H7 (cell line): Measurements from ENCODE around the gene SAMD4A. TPM values are rescaled to one million over a fixed set of nuclear protein-coding genes. Genes with fewer than 3 reads are reported as not detected.
A peak's percentile ranks its signal among the peaks of the same experiment; 100 is the strongest.

Source experiments
- DNase-seq: peaks from one replicate; pipeline ENCODE4 v3.0.0; 2012
- H3K27me3 ChIP-seq: 2 replicates; pipeline ENCODE4 v1.6.0; 2011; ENCODE audit warnings: mild to moderate bottlenecking, low read length; ENCODE audit not compliant: control insufficient read depth, insufficient read depth
- H3K36me3 ChIP-seq: replicated peaks from 2 replicates; pipeline ENCODE4 v1.5.1; 2011; ENCODE audit warnings: low read length; ENCODE audit not compliant: control insufficient read depth, insufficient read depth
- H3K4me3 ChIP-seq: 2 replicates; pipeline ENCODE4 v1.5.1; 2011; ENCODE audit warnings: low read depth, mild to moderate bottlenecking, control low read depth, low read length, moderate library complexity; ENCODE audit not compliant: insufficient read depth
- total RNA-seq: library from RNA; depleted of rRNA; stranded (reverse); fragments of >200 nt; shearing (Covaris generic); gene quantifications from 2 replicates; pipeline ENCODE4 v1.2.3, GENCODE V29; 2014; rRNA removed

The SAMD4A gene, protein sequence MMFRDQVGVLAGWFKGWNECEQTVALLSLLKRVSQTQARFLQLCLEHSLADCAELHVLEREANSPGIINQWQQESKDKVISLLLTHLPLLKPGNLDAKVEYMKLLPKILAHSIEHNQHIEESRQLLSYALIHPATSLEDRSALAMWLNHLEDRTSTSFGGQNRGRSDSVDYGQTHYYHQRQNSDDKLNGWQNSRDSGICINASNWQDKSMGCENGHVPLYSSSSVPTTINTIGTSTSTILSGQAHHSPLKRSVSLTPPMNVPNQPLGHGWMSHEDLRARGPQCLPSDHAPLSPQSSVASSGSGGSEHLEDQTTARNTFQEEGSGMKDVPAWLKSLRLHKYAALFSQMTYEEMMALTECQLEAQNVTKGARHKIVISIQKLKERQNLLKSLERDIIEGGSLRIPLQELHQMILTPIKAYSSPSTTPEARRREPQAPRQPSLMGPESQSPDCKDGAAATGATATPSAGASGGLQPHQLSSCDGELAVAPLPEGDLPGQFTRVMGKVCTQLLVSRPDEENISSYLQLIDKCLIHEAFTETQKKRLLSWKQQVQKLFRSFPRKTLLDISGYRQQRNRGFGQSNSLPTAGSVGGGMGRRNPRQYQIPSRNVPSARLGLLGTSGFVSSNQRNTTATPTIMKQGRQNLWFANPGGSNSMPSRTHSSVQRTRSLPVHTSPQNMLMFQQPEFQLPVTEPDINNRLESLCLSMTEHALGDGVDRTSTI
- total RNA-seq = 7.6 and 8.5 TPM in 2 replicates

DNA sequence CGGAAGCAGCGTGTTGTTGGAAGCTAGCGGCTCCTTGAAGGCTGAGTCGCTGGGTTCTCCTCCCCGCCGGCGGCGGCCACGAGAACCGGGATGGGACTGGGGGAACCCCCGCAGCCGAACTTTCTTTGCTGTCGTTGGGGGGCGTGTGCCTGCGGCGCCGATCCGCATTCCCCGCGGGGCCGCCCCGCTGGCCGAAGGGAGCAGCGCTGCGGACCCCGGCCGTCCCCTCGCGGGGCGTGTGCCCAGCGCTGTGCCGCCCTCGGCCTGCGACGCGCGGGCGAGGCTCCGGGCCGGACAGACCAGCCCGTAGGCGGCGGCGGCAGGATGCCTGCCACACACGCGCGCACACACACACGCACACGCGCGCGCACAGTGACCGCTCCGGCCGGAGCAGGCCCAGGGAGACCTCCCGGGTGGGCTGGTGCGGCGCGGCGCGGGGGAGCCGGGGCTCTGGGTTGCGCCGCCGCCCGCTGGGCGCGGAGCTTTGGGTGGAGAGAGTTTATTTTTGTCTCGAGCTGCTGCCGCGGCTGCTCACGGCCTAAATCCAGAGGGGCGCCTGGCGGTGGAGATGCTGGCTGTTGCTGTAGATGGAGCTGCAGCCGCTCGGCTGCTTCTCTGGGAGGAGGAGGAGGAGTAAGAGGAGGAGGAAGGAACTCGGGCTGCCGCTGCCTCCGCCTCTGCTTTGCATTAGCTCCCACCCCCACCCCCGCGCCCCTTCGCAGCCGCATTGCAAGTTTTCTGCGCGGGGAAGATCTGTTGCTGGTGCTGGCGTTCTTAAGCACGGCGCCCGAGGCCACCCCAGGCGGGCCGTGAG, at the start of gene SAMD4A:
Gene SAMD4A, plus strand, starts transcription at position 719 of the 814 bp plus-strand sequence. CDS start 789 bp downstream, outside the sequence.
- H3K27me3 ChIP-seq = peaks cover 3% of the 10 kb centered on the region; the same call in 1 of the 2 replicates
- DNase-seq = peak; percentile 85
- peak within 1 kb of the TSS; percentile 82 for H3K4me3 ChIP-seq
- no peaks in the 10 kb centered on the region for H3K36me3 ChIP-seq

DNA sequence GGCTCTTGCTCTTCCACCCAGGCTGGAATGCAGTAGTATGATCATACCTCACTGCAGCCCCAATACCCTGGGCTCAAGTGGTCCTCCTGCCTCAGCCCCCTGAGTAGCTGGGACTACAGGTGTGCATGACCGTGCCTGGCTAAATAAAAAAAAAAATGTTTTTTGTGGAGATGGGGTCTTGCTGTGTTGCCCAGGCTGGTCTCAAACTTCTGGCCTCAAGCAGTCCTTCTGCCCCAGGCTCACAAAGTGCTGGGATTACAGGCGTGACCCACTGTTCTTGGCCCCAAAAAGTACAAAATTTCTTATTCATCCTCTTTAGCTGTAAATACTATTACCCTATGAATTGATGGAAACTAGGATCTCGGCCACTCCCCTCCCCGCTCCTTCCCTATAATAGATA, 42.5 kb upstream of the SAMD4A start:
- Histone ChIP-seq H3K27me3 (no peaks in the 10 kb centered on the region), H3K36me3 (peaks cover 2% of the 10 kb centered on the region), H3K4me3 (no peak overlapping the region)
- no peak for DNase-seq

DNA sequence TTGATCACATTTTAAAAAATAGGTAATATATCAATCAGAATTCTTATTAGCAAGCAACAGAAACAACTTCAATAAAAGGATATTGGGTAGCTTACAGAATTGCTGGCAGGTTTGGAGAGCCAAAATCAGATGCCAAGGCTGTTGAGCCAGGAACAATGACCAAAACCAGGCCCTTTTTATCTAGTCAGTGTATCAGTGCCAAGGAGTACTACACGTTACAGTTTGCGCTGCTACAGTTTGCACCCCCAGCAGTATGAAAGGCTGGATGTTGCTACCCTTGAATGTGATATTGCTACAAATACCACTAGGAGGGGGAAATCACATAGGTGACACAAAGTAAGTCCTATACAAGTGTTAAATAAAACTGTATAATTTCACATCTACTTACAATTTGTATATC, 38.0 kb upstream of the SAMD4A start:
- DNase-seq = no peak
- peaks cover 2% of the 10 kb centered on the region for H3K36me3 ChIP-seq
- H3K27me3 ChIP-seq = no peaks in the 10 kb centered on the region
- no peak overlapping the region for H3K4me3 ChIP-seq

DNA sequence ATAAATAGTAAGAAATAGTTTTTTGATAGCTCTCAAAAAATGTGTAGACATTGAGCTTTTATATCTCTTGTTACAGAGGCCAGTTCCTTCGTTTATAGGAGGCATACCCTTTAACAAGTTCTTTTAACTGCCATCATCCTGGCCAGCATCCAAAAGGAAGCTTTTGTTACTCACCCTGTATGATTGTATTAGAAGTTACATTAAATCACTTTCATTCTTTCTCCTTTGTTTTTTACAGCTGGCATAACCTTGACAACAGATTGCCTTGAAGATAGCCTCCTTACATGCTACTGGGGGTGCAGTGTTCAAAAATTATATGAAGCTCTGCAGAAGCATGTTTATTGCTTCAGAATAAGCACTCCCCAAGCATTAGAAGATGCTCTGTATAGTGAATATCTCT, 37.1 kb upstream of the SAMD4A start:
- Histone ChIP-seq H3K36me3 (peaks cover 2% of the 10 kb centered on the region), H3K27me3 (no peaks in the 10 kb centered on the region), H3K4me3 (no peak overlapping the region)
- DNase-seq = no peak

DNA sequence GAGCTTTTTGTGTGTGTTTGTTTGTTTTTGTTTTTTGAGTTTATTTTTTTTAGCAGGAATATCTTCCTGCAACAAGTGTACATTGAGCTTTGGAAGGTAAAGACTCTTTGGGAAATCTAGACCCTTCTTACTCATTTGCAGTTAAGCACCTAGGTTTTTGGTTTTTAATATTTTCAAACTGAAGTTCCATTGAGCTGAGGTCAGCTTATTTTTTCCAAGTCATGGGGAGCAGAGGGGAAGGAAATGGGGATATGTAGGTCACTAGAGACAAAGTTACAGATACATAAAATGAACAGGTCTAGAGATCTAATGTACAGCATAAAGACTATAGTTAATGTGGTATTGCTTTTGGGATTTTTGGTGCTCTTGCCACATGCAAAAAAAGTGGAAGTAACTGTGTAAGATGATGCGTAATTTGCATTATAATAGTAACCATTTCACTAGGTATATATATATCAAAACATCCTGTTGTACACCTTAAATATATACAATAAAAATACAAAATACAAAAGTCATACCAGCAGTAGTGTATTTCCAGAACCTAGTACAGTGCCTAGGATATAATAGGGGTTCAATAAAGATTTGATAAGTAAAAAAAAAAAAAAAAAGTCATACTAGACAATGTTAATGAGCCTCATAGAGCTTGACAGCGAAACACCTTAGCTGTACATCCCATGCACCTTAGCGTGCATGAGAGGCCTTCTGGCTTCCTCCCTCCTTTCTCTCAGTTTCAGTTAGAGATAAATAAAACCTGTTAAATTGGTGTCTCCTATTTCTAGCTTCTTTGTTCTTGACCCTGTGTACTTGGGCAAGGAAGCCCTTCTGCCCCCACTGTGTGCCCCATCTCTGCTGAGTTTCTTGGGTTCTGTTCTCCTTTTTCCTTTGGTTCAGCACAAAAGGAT, 34.6 kb upstream of the SAMD4A start:
- Histone ChIP-seq H3K36me3 (no peaks in the 10 kb centered on the region; the same call in 1 of the 2 replicates), H3K4me3 (no peak overlapping the region), H3K27me3 (no peaks in the 10 kb centered on the region)
- no peak for DNase-seq

DNA sequence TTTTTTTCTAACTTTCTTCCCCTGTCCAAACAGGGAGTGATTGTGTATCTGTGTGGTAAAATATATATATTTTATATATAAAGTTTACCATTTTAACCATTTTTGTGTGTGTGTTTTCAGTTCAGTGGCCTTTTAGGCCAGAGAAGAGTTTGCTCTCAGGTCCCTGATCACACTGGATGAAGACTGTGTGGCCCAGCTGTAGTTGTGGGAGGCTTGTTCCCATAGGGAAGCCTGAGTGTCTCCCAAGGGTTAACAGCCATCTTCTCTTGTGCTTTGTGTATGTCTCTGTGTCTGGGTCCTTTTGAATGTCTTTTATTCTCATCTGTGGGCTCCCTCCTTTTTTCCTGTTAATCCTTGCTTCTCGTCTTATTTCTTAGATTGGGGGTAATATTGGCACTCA, 33.8 kb upstream of the SAMD4A start:
- no peak for DNase-seq
- Histone ChIP-seq H3K27me3 (no peaks in the 10 kb centered on the region), H3K4me3 (no peak overlapping the region), H3K36me3 (peaks cover 1% of the 10 kb centered on the region; the same call in 1 of the 2 replicates)

DNA sequence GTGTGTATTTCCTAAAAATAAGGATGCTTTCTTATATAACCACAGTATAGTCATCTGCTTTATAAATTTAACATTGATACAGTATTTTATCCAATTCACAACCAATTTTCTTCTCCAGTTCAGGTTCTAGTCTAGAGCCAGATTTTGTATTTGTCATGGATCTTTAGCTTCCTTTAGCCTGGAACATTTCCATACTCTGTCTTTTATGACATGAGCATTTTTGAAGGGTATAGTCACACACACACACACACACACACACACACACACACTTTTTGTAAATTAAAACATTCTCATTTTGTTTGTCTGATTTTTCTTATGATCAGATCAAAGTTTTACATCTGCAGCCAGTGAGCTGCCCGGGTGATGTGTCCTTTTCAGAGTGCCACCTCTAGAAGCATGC, 31.8 kb upstream of the SAMD4A start:
- H3K27me3 ChIP-seq = no peaks in the 10 kb centered on the region
- H3K36me3 ChIP-seq = peaks cover 2% of the 10 kb centered on the region; the same call in 1 of the 2 replicates
- no peak for DNase-seq
- no peak overlapping the region for H3K4me3 ChIP-seq

DNA sequence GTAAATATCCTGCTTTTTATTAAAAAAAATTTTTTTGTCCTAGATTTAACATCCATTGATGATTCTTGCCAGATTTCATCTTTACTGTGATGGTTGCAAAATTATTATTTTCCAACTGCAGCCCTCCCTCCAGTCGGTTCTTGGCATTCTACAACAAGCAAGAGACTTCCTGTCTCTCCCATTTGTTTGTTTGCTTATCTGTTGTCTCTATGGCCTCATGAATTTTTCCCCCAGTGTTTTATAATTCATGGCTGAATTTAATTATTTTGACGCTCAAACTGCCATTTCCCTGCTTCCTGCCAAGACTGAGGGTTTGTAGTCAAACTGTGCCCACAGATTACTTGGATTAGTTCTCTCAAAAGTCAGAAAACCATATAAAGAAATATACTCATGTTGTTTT, 31.3 kb upstream of the SAMD4A start:
- Histone ChIP-seq H3K36me3 (peaks cover 2% of the 10 kb centered on the region; the same call in 1 of the 2 replicates), H3K4me3 (no peak overlapping the region), H3K27me3 (no peaks in the 10 kb centered on the region)
- DNase-seq = no peak

DNA sequence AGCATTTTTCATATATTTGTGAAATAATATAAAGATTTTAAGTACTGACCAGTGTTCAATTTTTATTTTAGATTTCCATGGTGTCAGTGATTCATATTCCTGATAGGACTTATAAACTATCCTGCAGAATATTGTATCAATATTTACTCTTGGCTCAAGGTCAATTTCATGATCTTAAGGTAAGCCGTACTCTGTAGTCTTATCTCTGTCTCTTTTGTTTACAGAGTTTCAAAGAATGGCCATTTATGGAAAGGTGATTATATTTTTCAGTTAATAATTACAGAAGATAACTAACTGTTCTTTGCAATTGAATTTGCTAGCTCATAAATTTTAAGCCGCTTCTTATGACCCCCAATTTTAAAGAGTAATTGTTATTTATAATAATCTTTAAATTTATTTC, 29.3 kb upstream of the SAMD4A start:
- DNase-seq = no peak
- no peaks in the 10 kb centered on the region for H3K27me3 ChIP-seq
- H3K4me3 ChIP-seq = no peak overlapping the region
- H3K36me3 ChIP-seq = peaks cover 2% of the 10 kb centered on the region; the same call in 1 of the 2 replicates

DNA sequence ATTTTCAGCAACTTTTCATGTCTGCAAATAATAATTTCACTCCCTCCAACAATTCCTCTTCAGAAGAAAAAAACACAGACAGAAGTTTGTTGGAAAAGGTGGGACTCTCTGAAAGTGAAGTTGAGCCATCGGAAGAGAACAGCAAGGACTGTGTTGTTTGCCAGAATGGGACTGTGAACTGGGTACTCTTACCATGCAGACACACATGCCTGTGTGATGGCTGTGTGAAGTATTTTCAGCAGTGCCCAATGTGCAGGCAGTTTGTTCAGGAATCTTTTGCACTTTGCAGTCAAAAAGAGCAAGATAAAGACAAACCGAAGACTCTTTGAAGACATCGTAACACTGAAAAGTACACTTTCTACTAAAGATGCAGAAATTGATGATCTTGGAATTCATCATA, 28.9 kb upstream of the SAMD4A start:
- no peak for DNase-seq
- H3K27me3 ChIP-seq = no peaks in the 10 kb centered on the region
- no peak overlapping the region for H3K4me3 ChIP-seq
- H3K36me3 ChIP-seq = peaks cover 2% of the 10 kb centered on the region; the same call in 1 of the 2 replicates

DNA sequence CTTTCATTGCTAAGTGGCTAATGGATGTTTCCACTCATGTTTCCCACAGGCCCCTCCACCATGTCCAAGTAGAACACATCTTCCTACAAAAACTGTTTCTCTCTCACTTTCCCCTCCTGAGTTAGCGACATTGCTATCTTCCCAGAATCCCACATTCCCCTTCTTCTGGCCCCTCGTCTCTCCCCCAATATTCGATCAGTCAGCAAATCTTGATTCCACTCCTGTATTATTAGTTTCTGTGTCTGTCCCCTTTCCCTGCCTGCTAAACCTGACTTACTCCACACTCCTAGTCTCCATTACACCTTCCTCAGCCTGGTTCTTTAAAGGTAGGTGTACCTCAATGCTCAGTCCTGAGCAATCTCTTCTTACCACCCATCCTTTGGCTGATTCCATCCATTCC, 19.3 kb upstream of the SAMD4A start:
- Histone ChIP-seq H3K27me3 (no peaks in the 10 kb centered on the region), H3K4me3 (no peak overlapping the region), H3K36me3 (no peaks in the 10 kb centered on the region)
- no peak for DNase-seq

DNA sequence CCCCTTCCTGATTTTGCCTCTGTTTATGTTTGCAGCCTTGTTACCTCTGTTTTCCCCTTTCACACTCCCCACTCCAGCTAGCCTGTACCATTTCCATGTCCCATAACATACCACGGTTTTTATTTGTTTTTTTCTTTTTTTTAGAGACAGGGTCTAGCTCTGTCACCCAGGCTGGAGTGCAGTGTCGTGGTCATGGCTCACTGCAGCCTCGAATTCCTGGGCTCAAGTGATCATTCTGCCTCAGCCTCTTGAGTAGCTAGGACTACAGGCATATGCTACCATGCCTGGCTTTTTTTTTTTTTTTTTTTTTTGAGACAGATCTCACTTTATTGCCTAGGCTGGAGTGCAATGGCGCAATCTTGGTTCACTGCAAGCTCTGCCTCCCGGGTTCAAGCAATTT, 18.4 kb upstream of the SAMD4A start:
- DNase-seq = no peak
- Histone ChIP-seq H3K36me3 (no peaks in the 10 kb centered on the region), H3K27me3 (no peaks in the 10 kb centered on the region), H3K4me3 (no peak overlapping the region)

DNA sequence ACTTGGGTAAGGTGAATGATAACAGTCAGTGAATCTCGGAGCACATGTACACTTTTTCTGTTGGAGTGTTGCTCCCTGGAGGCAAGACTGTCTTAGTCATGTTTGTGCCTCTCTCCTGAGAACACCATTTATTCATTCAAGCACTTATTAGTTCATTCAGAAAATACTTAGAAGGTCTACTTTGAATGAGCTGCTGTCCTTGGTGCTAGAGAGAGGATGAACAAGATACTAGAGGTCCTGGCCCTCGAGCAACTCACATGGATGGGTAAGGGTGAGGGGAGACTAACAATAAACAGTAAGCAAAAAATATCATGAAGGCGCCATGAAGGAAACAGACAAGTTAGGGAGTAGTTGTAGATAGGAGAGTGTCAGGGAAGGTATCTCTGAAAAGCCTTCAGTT, 17.1 kb upstream of the SAMD4A start:
- Histone ChIP-seq H3K27me3 (no peaks in the 10 kb centered on the region), H3K36me3 (no peaks in the 10 kb centered on the region), H3K4me3 (no peak overlapping the region)
- DNase-seq = no peak

DNA sequence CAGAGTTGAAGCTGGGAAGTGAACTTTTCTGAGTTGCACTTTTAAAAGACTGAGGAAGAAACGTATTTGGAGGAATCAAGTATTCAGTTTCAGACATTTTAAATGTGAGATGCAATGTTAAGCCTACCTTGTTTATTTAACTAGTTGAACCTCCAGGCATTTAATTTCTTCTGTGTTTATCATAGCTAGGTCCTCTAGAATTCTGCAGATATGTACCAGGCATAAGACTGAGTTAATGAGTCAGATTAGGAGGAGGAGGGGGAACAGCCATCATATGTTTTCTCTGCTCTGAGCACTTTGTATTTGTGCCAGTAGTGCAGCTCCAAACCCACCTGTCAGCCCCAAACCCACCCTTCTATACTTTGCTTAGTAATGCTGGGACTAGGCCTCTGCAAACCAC, 16.4 kb upstream of the SAMD4A start:
- no peak for DNase-seq
- Histone ChIP-seq H3K4me3 (no peak overlapping the region), H3K27me3 (no peaks in the 10 kb centered on the region), H3K36me3 (no peaks in the 10 kb centered on the region)
